Stimulated activated CD8-positive, alpha-beta memory T cell treated with anti-CD3 and anti-CD28 coated beads, Interleukin-4, amount 100 ng/mL, for 48 hours (primary cell): ENCODE measurements around the gene MAGI2.

ENCODE experiments used
- DNase-seq: peaks from one replicate; pipeline ENCODE4 v3.0.0-alpha.2; 2020

The MAGI2 gene

GRCh38 chr7:78195281-78195680, 1258.2 kb downstream of the MAGI2 start:
- DNase-seq, result no peak

- no peak for DNase-seq
These were observed 1258.9 kb downstream of the MAGI2 start for GRCh38 chr7:78194611-78195010.

DNA sequence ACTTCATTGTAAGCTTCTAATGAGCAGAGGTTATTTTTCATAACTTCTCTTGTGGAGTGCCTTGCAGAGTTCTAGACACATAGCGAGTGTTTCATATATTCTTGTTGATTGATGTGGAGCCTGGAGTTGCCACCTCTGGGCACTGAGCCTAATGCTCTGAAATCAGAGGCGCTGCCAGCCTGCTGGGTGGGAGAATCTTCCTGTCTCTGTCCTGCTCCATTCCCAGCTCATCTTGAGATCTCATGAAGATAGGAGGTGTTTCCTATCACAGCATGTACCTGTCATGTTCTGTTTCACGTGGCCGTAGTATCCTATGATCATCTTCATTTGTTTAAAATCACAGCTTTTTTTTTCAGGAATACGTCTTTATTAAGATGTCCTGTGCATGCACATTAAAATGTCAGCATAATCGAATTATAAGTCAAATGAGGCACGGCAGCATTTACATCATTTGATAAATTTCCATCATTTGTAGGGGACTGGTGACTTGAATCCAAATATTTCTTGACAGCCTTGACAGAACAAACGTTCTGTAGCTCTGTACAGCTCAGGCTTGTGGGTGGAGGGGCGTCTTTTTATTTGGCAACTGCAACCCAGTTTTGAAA, 1261.9 kb downstream of the MAGI2 start:
- DNase-seq, result no peak

- no peak for DNase-seq
These were observed 1263.7 kb downstream of the MAGI2 start for GRCh38 chr7:78189762-78190161.

- DNase-seq, result no peak
These were observed 1268.2 kb downstream of the MAGI2 start for GRCh38 chr7:78185149-78185745.

DNA sequence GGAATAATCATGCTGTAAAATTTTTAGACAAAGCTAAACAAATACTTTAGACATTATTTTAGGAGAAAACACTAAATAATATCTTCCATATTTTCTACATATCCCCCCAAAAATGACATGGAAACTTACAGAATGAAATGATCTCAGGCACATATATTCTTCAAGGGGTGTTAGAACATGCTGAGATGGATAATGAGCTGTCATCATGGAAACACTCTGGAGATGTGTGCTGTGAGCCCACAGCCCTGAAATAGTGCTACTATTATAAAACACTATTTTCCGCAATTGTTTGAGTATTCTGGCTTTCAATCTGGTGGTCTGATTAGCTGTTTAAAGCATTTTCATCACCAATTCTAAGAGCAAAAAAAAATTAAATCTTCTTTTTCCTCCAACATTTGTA, 1269.2 kb downstream of the MAGI2 start:
- no peak for DNase-seq

DNA sequence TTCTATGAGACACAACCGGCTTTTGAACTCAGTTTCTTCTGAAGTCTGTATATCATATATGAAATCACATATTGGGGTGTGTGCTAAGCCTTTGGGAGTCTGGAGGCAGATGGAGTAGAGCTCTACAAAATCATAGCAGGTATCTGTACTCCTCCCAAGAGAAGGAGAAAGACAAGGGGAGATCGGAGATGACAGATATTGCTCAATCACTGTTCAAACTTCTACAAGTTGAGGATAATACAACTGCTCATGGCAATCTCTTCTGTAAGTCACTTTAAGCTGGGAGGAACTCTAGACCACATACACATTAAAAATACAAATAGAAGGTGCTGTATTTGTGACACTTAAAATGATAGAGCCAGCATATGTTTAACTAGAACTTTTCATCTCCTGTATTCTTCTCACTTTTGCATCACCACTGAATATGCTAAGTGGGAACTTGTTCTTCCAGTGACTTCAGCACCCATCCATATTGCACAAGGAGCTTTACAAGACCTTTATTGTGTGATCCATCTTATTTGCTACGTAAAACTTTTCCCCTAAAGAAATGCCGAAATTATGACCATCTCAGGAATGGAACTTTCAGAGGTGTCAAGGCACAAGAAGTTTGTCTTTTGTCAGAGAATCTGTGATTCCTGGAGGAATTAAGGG, 1273.5 kb downstream of the MAGI2 start:
- no peak for DNase-seq

GRCh38 chr7:78179211-78179610, 1274.3 kb downstream of the MAGI2 start:
- no peak for DNase-seq

DNA sequence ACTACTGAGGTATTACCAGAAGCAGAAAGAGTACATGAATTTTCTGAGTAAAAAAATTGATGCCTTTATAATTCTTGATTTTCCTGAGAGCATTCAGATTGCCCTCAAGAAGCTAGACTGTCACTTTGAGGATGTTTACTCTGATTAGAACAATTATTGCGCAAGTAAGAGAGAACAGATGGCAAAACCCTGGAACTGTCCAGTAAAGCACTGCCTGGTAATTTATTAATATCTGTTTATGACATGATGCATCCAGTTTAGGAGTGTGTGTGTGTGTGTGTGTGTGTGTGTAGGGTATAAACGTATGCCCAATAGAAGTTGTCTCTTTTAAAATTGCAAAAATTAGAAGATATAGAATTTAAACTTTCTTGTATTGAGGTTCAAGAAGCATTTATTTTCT, 1275.1 kb downstream of the MAGI2 start:
- no peak for DNase-seq

GRCh38 chr7:78176171-78176570, 1277.3 kb downstream of the MAGI2 start:
- DNase-seq, result no peak

DNA sequence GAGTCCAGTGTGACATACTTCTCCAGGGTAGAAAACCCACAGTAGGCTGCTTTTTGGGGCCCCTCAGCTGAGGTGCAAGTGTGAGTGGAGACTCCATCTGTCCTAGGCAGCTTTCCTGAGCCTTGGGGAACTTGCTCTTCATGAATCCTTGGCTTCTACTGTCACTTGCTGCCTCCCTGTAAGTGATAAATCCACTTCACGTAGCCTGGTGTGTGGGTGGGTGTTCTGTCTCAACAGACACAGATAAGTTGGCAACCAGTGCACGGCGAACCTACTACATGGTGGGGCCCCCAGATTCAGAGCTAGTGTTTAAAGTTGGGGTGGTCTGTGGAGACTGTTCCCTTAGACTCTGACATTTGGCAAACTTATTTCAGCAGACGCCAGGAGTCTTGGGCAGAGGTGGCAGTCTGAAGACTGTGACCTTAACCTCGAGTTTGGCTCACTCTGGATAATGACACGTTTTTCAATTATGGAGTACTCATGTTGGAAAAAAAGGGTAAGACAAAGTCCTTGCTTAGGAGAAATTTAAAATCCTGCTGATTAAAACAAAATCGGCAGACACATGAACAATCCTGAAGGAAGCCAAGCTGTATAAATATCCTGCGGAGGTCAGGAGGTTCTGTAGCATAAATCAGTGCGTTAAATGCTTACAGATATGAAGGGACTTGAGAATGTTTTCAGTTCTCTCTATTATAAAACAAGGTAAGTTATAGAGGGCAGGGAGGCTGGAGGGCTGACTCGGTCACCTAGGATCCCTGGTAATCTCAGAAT, 1278.0 kb downstream of the MAGI2 start:
- DNase-seq, result no peak

DNA sequence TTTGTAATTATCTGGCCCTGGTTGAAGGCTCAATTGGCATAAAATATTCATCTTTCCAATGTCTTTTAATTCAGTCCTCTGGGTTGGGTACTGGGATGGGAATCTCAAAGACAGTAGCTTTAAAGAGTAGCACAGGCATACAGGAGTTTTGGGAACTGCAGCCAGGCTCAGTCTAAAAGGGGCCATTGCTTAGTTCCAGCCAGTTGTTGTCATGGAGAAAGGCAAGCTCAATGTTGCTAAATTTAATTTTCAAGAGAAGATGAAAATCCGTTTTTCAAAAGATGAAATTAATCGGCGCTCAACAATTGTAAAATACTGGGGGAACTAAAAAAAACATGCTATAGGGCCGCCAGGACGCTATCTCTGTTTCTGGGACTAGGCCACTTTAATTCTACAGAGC, 1279.8 kb downstream of the MAGI2 start:
- DNase-seq, result no peak

GRCh38 chr7:78172933-78173591, 1280.4 kb downstream of the MAGI2 start:
- DNase-seq, result no peak

GRCh38 chr7:78172267-78172757, 1281.2 kb downstream of the MAGI2 start:
- no peak for DNase-seq

- no peak for DNase-seq
These were observed 1282.1 kb downstream of the MAGI2 start for GRCh38 chr7:78171398-78171797.

- DNase-seq, result no peak
These were observed 1282.7 kb downstream of the MAGI2 start for GRCh38 chr7:78170815-78171214.

DNA sequence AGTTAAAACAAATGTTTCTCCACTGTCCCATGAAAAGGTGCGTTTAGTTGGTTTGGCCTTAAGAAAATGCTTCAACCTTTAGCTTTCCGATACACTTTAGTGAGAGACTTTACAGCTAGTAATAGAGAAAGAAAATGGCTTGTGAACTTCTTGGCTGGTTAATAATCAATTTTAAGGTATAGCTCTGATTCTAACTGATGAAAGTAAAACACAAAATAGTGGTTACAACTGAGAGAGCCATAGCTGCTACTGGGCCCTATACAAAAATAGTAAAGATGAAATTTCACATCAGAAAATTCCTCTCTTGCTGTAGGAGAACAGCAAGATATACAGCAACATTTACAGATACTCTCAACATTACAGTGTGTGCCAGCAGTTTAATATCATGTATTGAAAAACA, 1283.5 kb downstream of the MAGI2 start:
- no peak for DNase-seq

- no peak for DNase-seq
These were observed 1284.6 kb downstream of the MAGI2 start for GRCh38 chr7:78168865-78169264.

GRCh38 chr7:78167860-78168259, 1285.6 kb downstream of the MAGI2 start:
- no peak for DNase-seq

DNA sequence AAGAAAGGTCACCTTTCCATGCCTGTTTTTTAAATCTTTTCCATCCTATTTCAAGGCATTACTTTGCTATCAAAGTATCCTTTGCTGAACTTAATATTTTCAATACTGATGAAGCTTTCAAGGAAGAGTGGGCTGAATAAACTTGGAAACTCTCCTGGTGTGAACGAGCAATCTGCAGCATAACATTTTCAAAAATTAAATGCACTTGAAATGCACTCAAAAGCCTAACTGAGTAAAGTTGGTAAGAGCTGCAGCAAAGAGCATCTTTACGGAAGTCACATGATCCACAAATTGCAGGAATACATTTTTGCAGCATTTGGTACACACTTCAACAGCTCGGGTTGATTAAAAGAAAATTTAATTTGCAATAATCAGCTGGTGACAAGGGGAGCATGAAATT, 1287.6 kb downstream of the MAGI2 start:
- no peak for DNase-seq

- DNase-seq, result no peak
These were observed 1288.0 kb downstream of the MAGI2 start for GRCh38 chr7:78165454-78165853.

GRCh38 chr7:78164459-78164858, 1289.0 kb downstream of the MAGI2 start:
- DNase-seq, result no peak

DNA sequence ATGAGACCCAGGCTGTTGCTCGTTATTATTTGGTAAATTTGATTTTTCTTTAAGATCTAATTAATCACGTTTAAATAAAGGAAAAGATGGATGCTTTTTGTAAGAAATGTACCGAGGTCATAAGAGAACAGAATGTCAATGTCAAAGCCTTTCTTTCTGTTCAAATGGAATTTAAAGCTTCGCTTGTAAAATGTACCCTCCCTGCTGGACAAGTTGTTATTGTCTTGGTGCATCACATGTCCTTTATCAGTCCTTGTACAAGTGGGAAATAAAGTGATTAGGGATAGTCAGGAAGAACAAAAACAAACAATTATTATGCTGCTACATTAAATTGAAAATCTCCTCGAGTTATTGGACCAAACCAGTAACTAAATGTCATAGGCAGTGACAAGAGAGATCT, 1291.7 kb downstream of the MAGI2 start:
- no peak for DNase-seq
